GM21360 (cell line): ENCODE results near the gene NSUN4.
A peak's percentile ranks its signal among the peaks of the same experiment; 100 is the strongest.
"Not testable (repeated sequence)": the region's sequence is repeated elsewhere in the genome, so short reads cannot be mapped to it uniquely, and the experiment has no call there.

ENCODE experiments used
- ATAC-seq: cut with Tn5 transposase; IDR thresholded peaks from one replicate; pipeline ENCODE4 v1.9.1; 2021; ENCODE audit warnings: mild to moderate bottlenecking, moderate library complexity; ENCODE audit not compliant: unreplicated experiment

Gene NSUN4

GRCh38 chr1:46364612-46365011 lies 24.0 kb downstream of the NSUN4 start:
- no peak for ATAC-seq

- ATAC-seq, result not testable (repeated sequence)
Observed at GRCh38 chr1:46365796-46366195, 25.2 kb downstream of the NSUN4 start.

- no peak for ATAC-seq
Observed at GRCh38 chr1:46367072-46367471, 26.5 kb downstream of the NSUN4 start.

DNA sequence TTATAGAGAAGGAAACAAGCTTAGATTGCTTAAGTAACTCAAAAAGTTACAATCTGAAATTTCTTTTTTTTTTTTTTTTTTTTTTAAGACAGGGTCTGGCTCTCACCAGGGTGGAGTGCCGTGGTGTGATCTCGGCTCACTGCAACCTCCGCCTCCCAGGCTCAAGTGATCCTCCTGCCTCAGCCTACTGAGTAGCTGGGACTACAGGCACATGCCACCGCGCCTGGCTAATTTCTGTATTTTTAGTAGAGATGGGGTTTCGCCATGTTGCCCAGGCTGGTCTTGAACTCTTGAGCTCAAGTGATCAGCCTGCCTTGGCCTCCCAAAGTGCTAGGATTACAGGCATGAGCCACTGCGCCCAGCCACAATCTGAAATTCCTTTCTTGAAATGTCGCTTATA lies 27.1 kb downstream of the NSUN4 start:
- ATAC-seq, result not testable (repeated sequence)

GRCh38 chr1:46368791-46369190 lies 28.2 kb downstream of the NSUN4 start:
- ATAC-seq, result no peak

- peak; percentile 18 for ATAC-seq
Observed at GRCh38 chr1:46369542-46370213, 29.1 kb downstream of the NSUN4 start.

DNA sequence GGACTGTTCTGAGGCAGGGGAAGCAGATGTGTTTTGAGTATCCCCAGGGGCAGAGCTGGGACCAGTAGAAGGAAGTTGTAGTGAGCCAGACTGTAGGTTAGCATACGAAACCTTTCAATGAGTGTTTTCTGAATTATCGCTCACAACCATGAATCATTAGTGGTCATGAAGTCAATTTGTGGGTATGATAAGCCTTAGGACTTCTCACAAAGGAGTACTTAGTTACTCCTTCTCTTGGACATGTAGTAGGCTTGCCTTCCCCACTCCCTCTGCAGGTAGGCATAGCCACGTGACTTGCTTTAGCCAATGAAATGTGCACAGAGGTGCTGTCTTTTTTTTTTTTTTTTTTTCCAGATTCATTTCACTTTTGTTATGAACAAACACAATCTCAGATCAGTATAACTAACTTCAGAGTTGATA lies 29.6 kb downstream of the NSUN4 start:
- ATAC-seq, result peak; percentile 59

- ATAC-seq, result no peak
Observed at GRCh38 chr1:46372431-46372830, 31.8 kb downstream of the NSUN4 start.

- no peak for ATAC-seq
Observed at GRCh38 chr1:46379996-46380395, 39.4 kb downstream of the NSUN4 start.

GRCh38 chr1:46380508-46380907 lies 39.9 kb downstream of the NSUN4 start:
- no peak for ATAC-seq

DNA sequence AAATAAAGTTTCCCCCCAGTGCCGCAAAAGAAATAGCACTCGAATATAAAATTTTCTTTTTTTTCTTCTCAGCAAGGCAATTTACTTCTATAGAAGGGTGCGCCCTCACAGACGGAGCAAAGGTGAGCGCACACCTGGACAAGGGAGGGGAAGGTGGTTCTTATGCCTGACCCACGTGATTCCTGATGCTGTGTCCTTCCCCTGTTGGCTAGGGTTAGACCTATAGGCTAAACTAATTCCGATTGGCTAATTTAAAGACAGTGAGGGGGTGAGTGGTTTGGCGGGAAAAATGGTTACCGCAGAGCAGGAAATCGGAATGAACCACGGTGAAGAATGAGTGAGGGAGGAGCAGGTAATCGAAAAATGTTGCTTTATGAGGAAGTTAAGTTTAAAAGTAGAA lies 52.9 kb downstream of the NSUN4 start:
- no peak for ATAC-seq

DNA sequence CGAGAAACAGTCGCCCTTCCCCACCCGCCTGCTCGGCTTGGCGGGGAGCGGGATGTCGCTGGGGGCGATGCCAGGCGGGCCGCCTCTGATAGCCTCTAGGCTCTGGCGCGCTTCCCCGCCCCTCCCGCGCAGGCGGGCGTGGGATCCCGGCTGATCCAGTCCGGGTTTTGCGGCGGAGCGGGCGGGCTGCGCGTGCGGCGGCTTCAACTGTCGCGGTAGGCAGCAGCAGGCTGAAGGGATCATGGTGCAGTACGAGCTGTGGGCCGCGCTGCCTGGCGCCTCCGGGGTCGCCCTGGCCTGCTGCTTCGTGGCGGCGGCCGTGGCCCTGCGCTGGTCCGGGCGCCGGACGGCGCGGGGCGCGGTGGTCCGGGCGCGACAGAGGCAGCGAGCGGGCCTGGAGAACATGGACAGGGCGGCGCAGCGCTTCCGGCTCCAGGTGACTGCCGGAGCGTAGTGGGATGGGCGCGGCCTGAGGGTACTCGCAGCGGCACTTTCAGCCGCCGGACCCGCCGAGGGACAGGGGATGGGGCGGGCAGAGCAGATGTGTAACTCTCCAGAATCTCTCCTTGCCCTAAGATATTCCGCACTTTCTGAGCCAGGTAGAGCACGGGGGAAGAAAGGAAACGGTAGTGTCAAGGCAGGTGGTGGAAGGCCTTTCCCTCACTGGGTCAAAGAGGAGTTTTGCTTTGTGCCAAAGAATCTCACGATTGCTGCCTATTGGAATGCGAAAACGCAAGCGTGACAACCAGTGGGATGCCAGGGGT lies 53.7 kb downstream of the NSUN4 start, which contains the start of gene FAAH:
Gene FAAH (plus strand): TSS at position 210 of the 764 bp plus-strand sequence. CDS start 32 bp downstream, at position 242.
- ATAC-seq, result no peak

GRCh38 chr1:46394872-46395465 lies 54.4 kb downstream of the NSUN4 start:
- ATAC-seq, result no peak

GRCh38 chr1:46396441-46397398 lies 56.1 kb downstream of the NSUN4 start:
- ATAC-seq, result no peak

GRCh38 chr1:46399307-46399706 lies 58.7 kb downstream of the NSUN4 start:
- no peak for ATAC-seq

- ATAC-seq, result no peak
Observed at GRCh38 chr1:46400421-46400820, 59.8 kb downstream of the NSUN4 start.

DNA sequence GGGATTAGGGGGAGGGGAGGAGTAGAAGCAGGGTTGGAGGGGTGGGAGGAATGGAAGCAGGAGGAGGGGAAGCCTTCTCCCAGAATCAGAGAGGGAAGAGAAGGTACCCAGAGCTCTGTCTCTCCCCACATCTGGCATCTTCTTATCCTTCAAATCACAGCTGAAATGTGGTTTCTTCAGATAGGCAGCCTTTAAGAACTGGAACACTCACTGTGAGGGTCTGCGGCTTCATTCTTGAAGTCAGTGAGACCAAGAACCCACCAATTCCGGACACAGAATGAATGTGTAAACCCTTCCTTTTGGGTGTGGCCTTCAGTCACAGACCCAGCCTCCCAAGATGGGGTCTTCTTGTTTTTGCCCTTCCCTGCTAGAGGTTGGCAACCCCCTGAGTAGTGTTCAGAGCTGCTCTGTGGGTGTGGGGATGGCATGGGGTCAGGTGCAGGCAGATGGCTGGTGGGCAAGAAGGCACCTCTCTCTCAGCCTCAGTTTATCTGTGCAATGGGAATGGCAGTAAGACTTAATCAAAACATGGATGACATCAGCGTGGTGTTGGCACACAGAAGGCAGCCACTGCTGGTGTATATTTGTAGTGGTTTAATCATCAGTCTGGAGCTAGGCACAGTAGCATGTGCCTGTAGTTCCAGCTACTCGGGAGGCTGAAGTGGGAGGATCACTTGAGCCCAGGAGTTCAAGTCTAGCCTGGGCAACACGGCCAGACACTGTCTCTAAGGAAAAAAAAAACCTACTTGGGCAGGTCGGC lies 60.7 kb downstream of the NSUN4 start:
- ATAC-seq, result no peak

- ATAC-seq, result no peak
Observed at GRCh38 chr1:46401964-46402626, 61.5 kb downstream of the NSUN4 start.

- no peak for ATAC-seq
Observed at GRCh38 chr1:46403916-46404315, 63.3 kb downstream of the NSUN4 start.
